T follicular helper cell (primary cell): Measurements from ENCODE around the gene GLI2.

ENCODE experiments used
- DNase-seq: peaks from one replicate; pipeline ENCODE4 v3.0.0-alpha.2; 2020; ENCODE audit warnings: low read depth

Gene GLI2

GRCh38 chr2:120770641-120771040 lies 35.0 kb downstream of the GLI2 start:
- DNase-seq = no peak

GRCh38 chr2:120771111-120771780 lies 35.6 kb downstream of the GLI2 start:
- no peak for DNase-seq

GRCh38 chr2:120771781-120772208 lies 36.1 kb downstream of the GLI2 start:
- DNase-seq = no peak

GRCh38 chr2:120772261-120772660 lies 36.6 kb downstream of the GLI2 start:
- no peak for DNase-seq

- DNase-seq = no peak
Measured at GRCh38 chr2:120773186-120773800, 37.6 kb downstream of the GLI2 start.

GRCh38 chr2:120774557-120775160 lies 39.0 kb downstream of the GLI2 start:
- DNase-seq = no peak

GRCh38 chr2:120775194-120775593 lies 39.5 kb downstream of the GLI2 start:
- no peak for DNase-seq

- DNase-seq = no peak
Measured at GRCh38 chr2:120775801-120776589, 40.3 kb downstream of the GLI2 start.

GRCh38 chr2:120776649-120777048 lies 41.0 kb downstream of the GLI2 start:
- no peak for DNase-seq

- no peak for DNase-seq
Measured at GRCh38 chr2:120777170-120777751, 41.6 kb downstream of the GLI2 start.

- no peak for DNase-seq
Measured at GRCh38 chr2:120777787-120778186, 42.1 kb downstream of the GLI2 start.

- no peak for DNase-seq
Measured at GRCh38 chr2:120778244-120778643, 42.6 kb downstream of the GLI2 start.

GRCh38 chr2:120779781-120780283 lies 44.2 kb downstream of the GLI2 start:
- DNase-seq = no peak

GRCh38 chr2:120780402-120780801 lies 44.7 kb downstream of the GLI2 start:
- DNase-seq = no peak

- no peak for DNase-seq
Measured at GRCh38 chr2:120783371-120783791, 47.7 kb downstream of the GLI2 start.

GRCh38 chr2:120783969-120784372 lies 48.3 kb downstream of the GLI2 start:
- DNase-seq = no peak
